Naive thymus-derived CD4-positive, alpha-beta T cell (primary cell): ENCODE data around the gene ITPRIP. TPM values are rescaled to one million over a fixed set of nuclear protein-coding genes. Genes with fewer than 3 reads are reported as not detected.

ENCODE experiments used
- ATAC-seq: fragments of 150-1000 bp; cut with Tn5 transposase; 2 replicates; pipeline ENCODE4 v1.10.0; 2021; ENCODE audit warnings: mild to moderate bottlenecking, moderate library complexity
- CTCF ChIA-PET: fragments of 350-600 bp; sonication (Branson Sonifier 250); formaldehyde crosslinking; loops from one replicate; lab custom pipeline; 2021; ENCODE audit warnings: antibody characterized with exemption; lab: Charles Lee
- POLR2A ChIA-PET: fragments of 350-600 bp; sonication (Branson Sonifier 250); formaldehyde crosslinking; loops from one replicate; lab custom pipeline; 2021; ENCODE audit warnings: antibody characterized with exemption, inconsistent platforms; lab: Charles Lee
- DNase-seq, 9 donors: peaks; one replicate each; pipeline versions ENCODE4 v3.0.0 to v3.0.0-alpha.2; 2020 to 2022; ENCODE audit warnings: mixed read lengths in 1 of 9
- H3K27ac ChIP-seq: one replicate; pipeline ENCODE4 v1.7.0; 2013; ENCODE audit warnings: mild to moderate bottlenecking, low read depth, low read length, moderate library complexity
- H3K27me3 ChIP-seq, 2 donors: one replicate each; pipeline ENCODE4 v1.7.0; 2013; ENCODE audit warnings: low read length in 2 of 2, mild to moderate bottlenecking in 2 of 2, moderate library complexity in 2 of 2; ENCODE audit not compliant: control insufficient read depth in 2 of 2, insufficient read depth in 2 of 2
- H3K36me3 ChIP-seq, 3 experiments: 1 replicate in 2 of 3; 2 replicates in 1 of 3; pipeline ENCODE4 v1.7.0; 2013; ENCODE audit warnings: low read length in 3 of 3, mild to moderate bottlenecking in 3 of 3, moderate library complexity in 1 of 3; ENCODE audit not compliant: insufficient read depth in 3 of 3, control insufficient read depth in 2 of 3
- H3K4me1 ChIP-seq, 2 donors: one replicate each; pipeline ENCODE4 v1.7.0; 2013; ENCODE audit warnings: low read length in 2 of 2, mild to moderate bottlenecking in 2 of 2, moderate library complexity in 1 of 2; ENCODE audit not compliant: control insufficient read depth in 2 of 2, insufficient read depth in 2 of 2
- H3K4me3 ChIP-seq: 2 replicates; pipeline ENCODE4 v1.7.0; 2013; ENCODE audit warnings: mild to moderate bottlenecking, low read length
- H3K9me3 ChIP-seq, 3 experiments: 1 replicate in 2 of 3; 2 replicates in 1 of 3; pipeline ENCODE4 v1.7.0; 2013; ENCODE audit warnings: low read length in 3 of 3; ENCODE audit not compliant: control insufficient read depth in 2 of 3
- H3K27ac Mint-ChIP-seq, 9 donors: one replicate each; pipeline ENCODE4 v1.8.0; 2020 to 2022; ENCODE audit warnings: mixed read lengths in 9 of 9, mild to moderate bottlenecking in 8 of 9, moderate library complexity in 5 of 9, inconsistent platforms in 2 of 9
- H3K27me3 Mint-ChIP-seq, 5 donors: one replicate each; pipeline ENCODE4 v1.8.0; 2021 to 2022; ENCODE audit warnings: mixed read lengths in 5 of 5, mild to moderate bottlenecking in 1 of 5
- H3K36me3 Mint-ChIP-seq, 5 donors: one replicate each; pipeline ENCODE4 v1.8.0; 2020 to 2022; ENCODE audit warnings: mixed read lengths in 5 of 5, mild to moderate bottlenecking in 3 of 5, inconsistent platforms in 1 of 5
- H3K4me1 Mint-ChIP-seq, 7 donors: one replicate each; pipeline ENCODE4 v1.8.0; 2020 to 2022; ENCODE audit warnings: mixed read lengths in 7 of 7, mild to moderate bottlenecking in 3 of 7, inconsistent platforms in 1 of 7
- H3K4me3 Mint-ChIP-seq, 10 donors: one replicate each; pipeline ENCODE4 v1.8.0; 2020 to 2022; ENCODE audit warnings: mild to moderate bottlenecking in 10 of 10, mixed read lengths in 10 of 10, moderate library complexity in 6 of 10, inconsistent platforms in 2 of 10
- H3K9me3 Mint-ChIP-seq, 11 donors: one replicate each; pipeline ENCODE4 v1.8.0; 2020 to 2022; ENCODE audit warnings: mixed read lengths in 11 of 11, mild to moderate bottlenecking in 4 of 11, inconsistent platforms in 1 of 11, moderate library complexity in 1 of 11
- intact Hi-C, 2 donors: fragments of 100-400 bp; cut with micrococcal nuclease; formaldehyde crosslinking; loops; one replicate each; pipeline ENCODE4 v1.15.1; 2023
- polyA plus RNA-seq, 2 donors: library from polyadenylated mRNA; unstranded; fragments of 300-500 nt; fragmentation: Illumina TruSeq; gene quantifications; one replicate each; pipeline ENCODE4 v1.2.3, GENCODE V29; 2021
- total RNA-seq, 6 experiments: library from RNA in 5 of 6; stranded (reverse) in 5 of 6; gene quantifications; 1 replicate in 5 of 6; 2 replicates in 1 of 6; pipeline ENCODE4 v1.2.3 and lab custom pipeline; 2021 to 2026

The ITPRIP gene
- total and polyA plus RNA-seq, 7 experiments from 2014 or later: 17.8 to 129 (median 20.2) TPM

- POLR2A ChIA-PET: interaction anchor here (1.1 to 5.9 kb wide), 6 partner anchors 8 to 30 kb away, joined by 3 to 60 read pairs (median 10); partner anchors contain the start of gene ITPRIP
- H3K36me3 ChIP-seq: no peaks in the 10 kb centered on the region
- peak overlapping the region; percentile 87 to 97 (median 94) for H3K27ac Mint-ChIP-seq
- intact Hi-C loops: loop anchor here (1.0 to 5.0 kb wide), 7 partner anchors 9 to 412 kb away; partner anchors contain the start of genes ITPRIP (in 2 of the 2), GSTO2 (in 1 of the 2), SFR1 (in 1 of the 2) and STN1 (in 1 of the 2)
- no peaks in the 10 kb centered on the region for H3K27me3 Mint-ChIP-seq
- H3K27ac ChIP-seq: peak overlapping the region; percentile 78
- peaks cover 0 to 17% (median 4%) of the 10 kb centered on the region in 5 donors for H3K36me3 Mint-ChIP-seq
- DNase-seq (no peak), ATAC-seq (no peak)
- peak overlapping the region; percentile 76 to 93 (median 86) for H3K4me3 Mint-ChIP-seq
- H3K4me1 ChIP-seq: peaks cover 58 to 97% of the 10 kb centered on the region in 2 donors
- peak overlapping the region; percentile 51 for H3K4me3 ChIP-seq
- CTCF ChIA-PET: interaction anchor here (0.7 to 2.7 kb wide), 3 partner anchors 9 to 23 kb away, joined by 3 to 15 read pairs (median 9); no protein-coding TSS in a partner anchor
- H3K4me1 Mint-ChIP-seq: peaks cover 80 to 100% (median 99%) of the 10 kb centered on the region in 7 donors
- no peaks in the 10 kb centered on the region for H3K9me3 ChIP-seq
- H3K9me3 Mint-ChIP-seq: peaks cover 0 to 4% (median 0%) of the 10 kb centered on the region in 11 donors
- H3K27me3 ChIP-seq: no peaks in the 10 kb centered on the region
Observed at GRCh38 chr10:104329735-104330134, 8.5 kb downstream of the ITPRIP start.

- Mint-ChIP-seq H3K9me3 (peaks cover 0 to 4% (median 0%) of the 10 kb centered on the region in 11 donors), H3K4me1 (peaks cover 80 to 100% (median 99%) of the 10 kb centered on the region in 7 donors), H3K27me3 (no peaks in the 10 kb centered on the region), H3K36me3 (peaks cover 0 to 17% (median 4%) of the 10 kb centered on the region in 5 donors), H3K27ac (peak overlapping the region; percentile 87 to 97 (median 94)), H3K4me3 (peak overlapping the region; percentile 76 to 93 (median 86))
- H3K4me1 ChIP-seq: peaks cover 64 to 97% of the 10 kb centered on the region in 2 donors
- no peaks in the 10 kb centered on the region for H3K27me3 ChIP-seq
- H3K27ac ChIP-seq: peak overlapping the region; percentile 78
- ChIA-PET POLR2A (interaction anchor here (1.0 to 5.9 kb wide), 5 partner anchors 9 to 207 kb away, joined by 3 to 60 read pairs (median 8); partner anchors contain the start of genes ITPRIP and SFR1), CTCF (interaction anchor here (0.7 to 2.7 kb wide), 5 partner anchors 8 to 37 kb away, joined by 3 to 15 read pairs (median 9); partner anchors contain the start of gene ITPRIP)
- DNase-seq (peak in 8 of 9 donors; percentile 71 to 95 (median 80)), ATAC-seq (peak; percentile 64)
- peak overlapping the region; percentile 51 for H3K4me3 ChIP-seq
- H3K9me3 ChIP-seq: no peaks in the 10 kb centered on the region
- H3K36me3 ChIP-seq: no peaks in the 10 kb centered on the region
- intact Hi-C loops: loop anchor here (1.0 to 5.0 kb wide), 7 partner anchors 9 to 412 kb away; partner anchors contain the start of genes ITPRIP (in 2 of the 2), GSTO2 (in 1 of the 2), SFR1 (in 1 of the 2) and STN1 (in 1 of the 2)
Observed at GRCh38 chr10:104328896-104329710, 9.2 kb downstream of the ITPRIP start.

GRCh38 chr10:104328646-104328895 is 9.7 kb downstream of the ITPRIP start:
- intact Hi-C loops: loop anchor here (2.0 to 5.0 kb wide), 4 partner anchors 20 to 411 kb away; partner anchors contain the start of genes GSTO2 (in 1 of the 2), SFR1 (in 1 of the 2) and STN1 (in 1 of the 2)
- Histone ChIP-seq H3K36me3 (no peaks in the 10 kb centered on the region), H3K27ac (peak overlapping the region; percentile 78), H3K27me3 (no peaks in the 10 kb centered on the region), H3K4me3 (peak overlapping the region; percentile 51), H3K9me3 (no peaks in the 10 kb centered on the region), H3K4me1 (peaks cover 65 to 97% of the 10 kb centered on the region in 2 donors)
- ATAC-seq (no peak), DNase-seq (no peak)
- Mint-ChIP-seq H3K27me3 (no peaks in the 10 kb centered on the region), H3K4me1 (peaks cover 81 to 100% (median 99%) of the 10 kb centered on the region in 7 donors), H3K36me3 (peaks cover 0 to 20% (median 4%) of the 10 kb centered on the region in 5 donors), H3K27ac (peak overlapping the region; percentile 87 to 97 (median 94)), H3K9me3 (peaks cover 0 to 4% (median 0%) of the 10 kb centered on the region in 11 donors), H3K4me3 (peak overlapping the region; percentile 76 to 93 (median 86))
- CTCF ChIA-PET: interaction anchor here (0.6 to 2.7 kb wide), 5 partner anchors 10 to 54 kb away, joined by 3 to 15 read pairs (median 9); partner anchors contain the start of gene ITPRIP
- POLR2A ChIA-PET: interaction anchor here (0.9 to 5.9 kb wide), 6 partner anchors 9 to 206 kb away, joined by 3 to 60 read pairs (median 6); partner anchors contain the start of genes ITPRIP and SFR1

- peaks cover 64 to 97% of the 10 kb centered on the region in 2 donors for H3K4me1 ChIP-seq
- Mint-ChIP-seq H3K27ac (peak overlapping the region; percentile 87 to 97 (median 94)), H3K27me3 (no peaks in the 10 kb centered on the region), H3K4me1 (peaks cover 79 to 100% (median 99%) of the 10 kb centered on the region in 7 donors), H3K9me3 (peaks cover 0 to 4% (median 0%) of the 10 kb centered on the region in 11 donors), H3K4me3 (peak overlapping the region; percentile 76 to 93 (median 86)), H3K36me3 (peaks cover 0 to 15% (median 4%) of the 10 kb centered on the region in 5 donors)
- H3K9me3 ChIP-seq: no peaks in the 10 kb centered on the region
- ChIA-PET POLR2A (interaction anchor here (0.9 to 5.9 kb wide), 7 partner anchors 10 to 206 kb away, joined by 3 to 60 read pairs (median 3); partner anchors contain the start of genes ITPRIP and SFR1), CTCF (interaction anchor here (0.6 to 2.7 kb wide), 6 partner anchors 10 to 53 kb away, joined by 3 to 15 read pairs (median 8); partner anchors contain the start of gene ITPRIP)
- peak overlapping the region; percentile 51 for H3K4me3 ChIP-seq
- H3K36me3 ChIP-seq: no peaks in the 10 kb centered on the region
- DNase-seq: no peak
- ATAC-seq: no peak
- intact Hi-C loops: loop anchor here (2.0 to 5.0 kb wide), 4 partner anchors 19 to 411 kb away; partner anchors contain the start of genes GSTO2 (in 1 of the 2), SFR1 (in 1 of the 2) and STN1 (in 1 of the 2)
- H3K27ac ChIP-seq: peak overlapping the region; percentile 78
- no peaks in the 10 kb centered on the region for H3K27me3 ChIP-seq
Observed at GRCh38 chr10:104327745-104328645, 10.3 kb downstream of the ITPRIP start.

GRCh38 chr10:104326991-104327610 is 11.2 kb downstream of the ITPRIP start:
- Mint-ChIP-seq H3K27me3 (no peaks in the 10 kb centered on the region), H3K4me3 (peak overlapping the region; percentile 34 to 93 (median 86)), H3K36me3 (peaks cover 0 to 17% (median 4%) of the 10 kb centered on the region in 5 donors), H3K27ac (peak overlapping the region; percentile 60 to 97 (median 94)), H3K9me3 (peaks cover 0 to 4% (median 0%) of the 10 kb centered on the region in 11 donors), H3K4me1 (peaks cover 82 to 100% (median 100%) of the 10 kb centered on the region in 7 donors)
- ChIA-PET CTCF (interaction anchor here (0.7 to 1.5 kb wide), 3 partner anchors 9 to 21 kb away, joined by 3 to 6 read pairs (median 3); partner anchors contain the start of gene ITPRIP), POLR2A (interaction anchor here (0.6 to 5.9 kb wide), 6 partner anchors 10 to 71 kb away, joined by 3 to 60 read pairs (median 3); partner anchors contain the start of gene ITPRIP)
- intact Hi-C loops: loop anchor here (5.0 kb wide), 2 partner anchors 205 to 410 kb away; partner anchors contain the start of genes SFR1 (in 1 of the 2) and STN1 (in 1 of the 2)
- Histone ChIP-seq H3K27ac (peak overlapping the region; percentile 78), H3K27me3 (no peaks in the 10 kb centered on the region), H3K36me3 (no peaks in the 10 kb centered on the region), H3K9me3 (no peaks in the 10 kb centered on the region), H3K4me1 (peaks cover 66 to 97% of the 10 kb centered on the region in 2 donors), H3K4me3 (no peak overlapping the region)
- ATAC-seq (no peak), DNase-seq (no peak)
